ENCODE data around the gene FHOD3. TPM values are rescaled to one million over a fixed set of nuclear protein-coding genes. Genes with fewer than 3 reads are reported as not detected.

The FHOD3 gene
- total and polyA plus RNA-seq, 9 of the 15 experiments (the other 6 are each of a cell fraction or from before 2014, with no cell fraction given), result 0.11 TPM; not detected in 8

- H3K36me3 ChIP-seq (ENCODE audit: control insufficient read depth, insufficient read depth, low read length), result no peaks in the 10 kb centered on the region
- no TSS peak for BruUV-seq (replicated peaks)
- no peak for FAIRE-seq
- no peak for DNase-seq (ENCODE audit: extremely low read depth in 1 of 4, low spot score in 3 of 4)
- ChIA-PET POLR2A (no interaction called here), CTCF (ENCODE audit: low intra/inter-chr PET ratio) (no interaction called here)
- no peak overlapping the region for H3K9ac ChIP-seq (ENCODE audit: insufficient read depth in 1 of 2, low read depth in 2 of 2, low read length in 2 of 2)
- 5% methylated on average over 4 of the region's 4 CpGs for WGBS (ENCODE audit: insufficient coverage, low coverage, missing lambda C conversion rate)
- in situ Hi-C loops (cut with MboI), result no loop called here
- H4K20me1 ChIP-seq (replicated peaks; ENCODE audit: control insufficient read depth, insufficient read depth, low read length), result no peaks in the 10 kb centered on the region
- H3K9me1 ChIP-seq (ENCODE audit: control insufficient read depth, insufficient read depth, low read length), result no peaks in the 10 kb centered on the region
- no peak overlapping the region for H2AFZ ChIP-seq (ENCODE audit: low read depth, low read length)
- intact Hi-C loops (cut with micrococcal nuclease), result no loop called here
- no peak for ATAC-seq
- no peaks in the 10 kb centered on the region for H3K9me3 ChIP-seq (replicated peaks; ENCODE audit: control insufficient read depth, insufficient read depth, low read depth, low read length)
- H3K4me2 ChIP-seq (ENCODE audit: insufficient read depth, low read length), result no peak overlapping the region
- no peak overlapping the region for H3K4me3 ChIP-seq
- H3K27me3 ChIP-seq (ENCODE audit: control insufficient read depth in 2 of 2, insufficient read depth in 2 of 2, low read length in 2 of 2), result no peaks in the 10 kb centered on the region; a peak in 1 of 5 replicates
- H3K4me1 ChIP-seq (replicated peaks in 1 of 2; ENCODE audit: control insufficient read depth in 2 of 2, insufficient read depth in 2 of 2, low read length in 2 of 2), result no peaks in the 10 kb centered on the region
- no peaks in the 10 kb centered on the region for H3K79me2 ChIP-seq (ENCODE audit: control insufficient read depth, insufficient read depth, low read length)
- H3K27ac ChIP-seq (ENCODE audit: extremely low read depth, low read depth, low read length), result no peak overlapping the region
- no peak for TF ChIP-seq BDP1 (IDR thresholded peaks at IDR 0.05; ENCODE audit: insufficient read depth, insufficient read length)
- no peak for TF ChIP-seq ZNF592 (IDR thresholded peaks at IDR 0.05)
- TF ChIP-seq SIX5 (IDR thresholded peaks at IDR 0.05; ENCODE audit: borderline replicate concordance in 1 of 2, insufficient read depth in 1 of 2, low read depth in 1 of 2, low read length in 2 of 2), result no peak
- TF ChIP-seq CHD1 (IDR thresholded peaks at IDR 0.05; ENCODE audit: low read length), result no peak
- no peak for TF ChIP-seq ZBTB34 (CRISPR knock-in tag; IDR thresholded peaks at IDR 0.05)
- TF ChIP-seq ATF3 (IDR thresholded peaks at IDR 0.05), result no peak
- no peak for TF ChIP-seq ATF3 (CRISPR knock-in tag; conservative IDR thresholded peaks at IDR 0.05)
Observed at GRCh38 chr18:36388310-36388709, 90.8 kb downstream of the FHOD3 start.

All from K562 (cell line).